Thyroid gland (tissue), 4 donors: Measurements from ENCODE around the gene ELP6.

Experiments used
- CTCF ChIP-seq, 6 experiments: fragments of 200-600 bp in 3 of 6; fragments of 450-650 bp in 3 of 6; sonication (generic) in 3 of 6; IDR thresholded peaks; one replicate each; pipeline ENCODE4 v1.5.1; 2016 to 2019; ENCODE audit warnings: antibody characterized with exemption in 6 of 6, mild to moderate bottlenecking in 2 of 6, inconsistent platforms in 1 of 6, moderate library complexity in 1 of 6
- POLR2A ChIP-seq, 2 donors: fragments of 450-650 bp; IDR thresholded peaks; one replicate each; pipeline ENCODE4 v1.6.1; 2017; ENCODE audit warnings: antibody characterized with exemption in 2 of 2, mild to moderate bottlenecking in 2 of 2, moderate library complexity in 1 of 2

- TF ChIP-seq POLR2A (IDR thresholded peaks at IDR 0.05) (no peak), CTCF (IDR thresholded peaks at IDR 0.05) (no peak)
Measured at GRCh38 chr3:47541583-47542108, 28.1 kb upstream of the ELP6 start.
